CD4-positive, alpha-beta T cell treated with Interferon alpha-2 for 1 hour (primary cell): ENCODE measurements around the gene KCNIP1.

Experiments
- DNase-seq, 2 donors: peaks; one replicate each; pipeline ENCODE4 v3.0.0-alpha.2; 2020 to 2022

Gene KCNIP1

GRCh38 chr5:170631466-170632195 is 127.8 kb downstream of the KCNIP1 start:
- no peak for DNase-seq

- no peak for DNase-seq
Measured at GRCh38 chr5:170632266-170632984, 128.6 kb downstream of the KCNIP1 start.

GRCh38 chr5:170632985-170633234 is 129.1 kb downstream of the KCNIP1 start:
- peak; percentile 24 to 51 for DNase-seq

- no peak for DNase-seq
Measured at GRCh38 chr5:170633235-170634081, 129.6 kb downstream of the KCNIP1 start.

GRCh38 chr5:170634256-170634990 is 130.6 kb downstream of the KCNIP1 start:
- DNase-seq: no peak

- no peak for DNase-seq
Measured at GRCh38 chr5:170635706-170636105, 131.9 kb downstream of the KCNIP1 start.

GRCh38 chr5:170636206-170636605 is 132.4 kb downstream of the KCNIP1 start:
- DNase-seq: no peak

- no peak for DNase-seq
Measured at GRCh38 chr5:170636801-170637477, 133.1 kb downstream of the KCNIP1 start.

- DNase-seq: no peak
Measured at GRCh38 chr5:170638051-170638450, 134.2 kb downstream of the KCNIP1 start.

- DNase-seq: peak; percentile 30 to 47
Measured at GRCh38 chr5:170638454-170639220, 134.8 kb downstream of the KCNIP1 start.

- no peak for DNase-seq
Measured at GRCh38 chr5:170639221-170639925, 135.6 kb downstream of the KCNIP1 start.

- no peak for DNase-seq
Measured at GRCh38 chr5:170640731-170641588, 137.1 kb downstream of the KCNIP1 start.

GRCh38 chr5:170641589-170642031 is 137.8 kb downstream of the KCNIP1 start:
- DNase-seq: no peak

- DNase-seq: no peak
Measured at GRCh38 chr5:170642066-170642735, 138.4 kb downstream of the KCNIP1 start.

GRCh38 chr5:170642776-170643436 is 139.1 kb downstream of the KCNIP1 start:
- DNase-seq: no peak

- DNase-seq: no peak
Measured at GRCh38 chr5:170643591-170643990, 139.8 kb downstream of the KCNIP1 start.

- no peak for DNase-seq
Measured at GRCh38 chr5:170644501-170644900, 140.7 kb downstream of the KCNIP1 start.

- DNase-seq: no peak
Measured at GRCh38 chr5:170648541-170648940, 144.7 kb downstream of the KCNIP1 start.

- no peak for DNase-seq
Measured at GRCh38 chr5:170650850-170651249, 147.0 kb downstream of the KCNIP1 start.
